BJ (cell line): ENCODE data around the gene SYNE3. TPM values are rescaled to one million over a fixed set of nuclear protein-coding genes. Genes with fewer than 3 reads are reported as not detected.

Source experiments
- CTCF ChIA-PET: fragments of 350-600 bp; formaldehyde crosslinking; extraction: SDS; loops from one replicate; lab custom pipeline; 2021; ENCODE audit warnings: antibody characterized with exemption, inconsistent platforms; lab: Yijun Ruan, JAX
- POLR2A ChIA-PET: fragments of 300-600 bp; sonication (Branson Sonifier 250); formaldehyde crosslinking; extraction: SDS; loops from one replicate; lab custom pipeline; 2021; ENCODE audit warnings: antibody characterized with exemption; lab: Charles Lee
- DNase-seq: peaks from one replicate; pipeline ENCODE4 v3.0.0-alpha.2; 2011; ENCODE audit warnings: low read depth
- H3K27me3 ChIP-seq: 2 replicates; pipeline ENCODE4 v1.6.0; 2011; ENCODE audit warnings: low read length; ENCODE audit not compliant: control insufficient read depth, insufficient read depth
- H3K36me3 ChIP-seq: 2 replicates; pipeline ENCODE4 v1.5.1; 2011; ENCODE audit warnings: low read length; ENCODE audit not compliant: control insufficient read depth, insufficient read depth
- H3K4me3 ChIP-seq: 2 replicates; pipeline ENCODE4 v1.5.1; 2011; ENCODE audit warnings: low read depth, mild to moderate bottlenecking, control low read depth, low read length
- polyA plus RNA-seq: library from polyadenylated mRNA; depleted of rRNA; stranded (reverse); fragments of >200 nt; gene quantifications from 2 replicates; pipeline ENCODE4 v1.2.3, GENCODE V29; 2011
- TF ChIP-seq, protein P1 (sequence below): IDR thresholded peaks from 2 replicates; pipeline ENCODE4 v1.5.1; 2011; ENCODE audit warnings: low read depth, mild to moderate bottlenecking, control low read depth, inconsistent platforms, low read length, moderate library complexity; ENCODE audit not compliant: insufficient read depth

The SYNE3 gene
- polyA plus RNA-seq, 1 experiment, result 3.5 TPM

DNA sequence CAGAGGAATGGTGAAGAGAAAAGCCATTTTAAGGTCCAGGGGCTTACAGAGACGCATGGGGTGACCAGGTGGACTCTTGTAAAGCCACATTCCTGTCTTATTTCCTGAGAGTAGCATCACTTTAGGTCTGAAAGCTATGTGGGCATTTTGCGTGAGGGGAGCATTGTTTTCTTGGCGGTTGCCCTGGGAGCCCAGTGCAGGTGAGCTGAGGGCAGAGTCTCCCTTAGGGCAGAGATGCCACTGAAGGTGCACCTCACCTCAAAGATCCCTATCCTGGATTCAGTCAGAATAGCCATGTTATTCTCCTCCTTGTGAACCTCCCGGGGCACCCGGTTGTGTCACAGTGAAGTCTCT, 30.8 kb upstream of the SYNE3 start:
- TF ChIP-seq, protein P1, sequence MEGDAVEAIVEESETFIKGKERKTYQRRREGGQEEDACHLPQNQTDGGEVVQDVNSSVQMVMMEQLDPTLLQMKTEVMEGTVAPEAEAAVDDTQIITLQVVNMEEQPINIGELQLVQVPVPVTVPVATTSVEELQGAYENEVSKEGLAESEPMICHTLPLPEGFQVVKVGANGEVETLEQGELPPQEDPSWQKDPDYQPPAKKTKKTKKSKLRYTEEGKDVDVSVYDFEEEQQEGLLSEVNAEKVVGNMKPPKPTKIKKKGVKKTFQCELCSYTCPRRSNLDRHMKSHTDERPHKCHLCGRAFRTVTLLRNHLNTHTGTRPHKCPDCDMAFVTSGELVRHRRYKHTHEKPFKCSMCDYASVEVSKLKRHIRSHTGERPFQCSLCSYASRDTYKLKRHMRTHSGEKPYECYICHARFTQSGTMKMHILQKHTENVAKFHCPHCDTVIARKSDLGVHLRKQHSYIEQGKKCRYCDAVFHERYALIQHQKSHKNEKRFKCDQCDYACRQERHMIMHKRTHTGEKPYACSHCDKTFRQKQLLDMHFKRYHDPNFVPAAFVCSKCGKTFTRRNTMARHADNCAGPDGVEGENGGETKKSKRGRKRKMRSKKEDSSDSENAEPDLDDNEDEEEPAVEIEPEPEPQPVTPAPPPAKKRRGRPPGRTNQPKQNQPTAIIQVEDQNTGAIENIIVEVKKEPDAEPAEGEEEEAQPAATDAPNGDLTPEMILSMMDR, result no peak
- no peaks in the 10 kb centered on the region for H3K27me3 ChIP-seq
- ChIA-PET CTCF (interaction anchor here (0.8 to 2.1 kb wide), 4 partner anchors 10 to 57 kb away, joined by 3 to 19 read pairs (median 4); no protein-coding TSS in a partner anchor), POLR2A (no interaction called here)
- no peak overlapping the region for H3K4me3 ChIP-seq
- no peak for DNase-seq
- H3K36me3 ChIP-seq, result no peaks in the 10 kb centered on the region; the same call in none of the 2 replicates

GRCh38 chr14:95545515-95546168, 29.2 kb upstream of the SYNE3 start:
- no peaks in the 10 kb centered on the region for H3K27me3 ChIP-seq
- H3K4me3 ChIP-seq, result no peak overlapping the region
- ChIA-PET CTCF (interaction anchor here (1.5 to 2.3 kb wide), 3 partner anchors 14 to 103 kb away, joined by 5 to 19 read pairs (median 9); no protein-coding TSS in a partner anchor), POLR2A (no interaction called here)
- TF ChIP-seq, protein P1, result no peak
- H3K36me3 ChIP-seq, result no peaks in the 10 kb centered on the region; the same call in none of the 2 replicates
- DNase-seq, result peak; percentile 61

GRCh38 chr14:95544588-95544987, 28.1 kb upstream of the SYNE3 start:
- TF ChIP-seq, protein P1, result no peak
- ChIA-PET CTCF (interaction anchor here (1.5 to 2.3 kb wide), 3 partner anchors 17 to 118 kb away, joined by 3 to 9 read pairs (median 5); no protein-coding TSS in a partner anchor), POLR2A (no interaction called here)
- Histone ChIP-seq H3K27me3 (no peaks in the 10 kb centered on the region), H3K36me3 (no peaks in the 10 kb centered on the region; the same call in none of the 2 replicates), H3K4me3 (no peak overlapping the region)
- DNase-seq, result no peak

DNA sequence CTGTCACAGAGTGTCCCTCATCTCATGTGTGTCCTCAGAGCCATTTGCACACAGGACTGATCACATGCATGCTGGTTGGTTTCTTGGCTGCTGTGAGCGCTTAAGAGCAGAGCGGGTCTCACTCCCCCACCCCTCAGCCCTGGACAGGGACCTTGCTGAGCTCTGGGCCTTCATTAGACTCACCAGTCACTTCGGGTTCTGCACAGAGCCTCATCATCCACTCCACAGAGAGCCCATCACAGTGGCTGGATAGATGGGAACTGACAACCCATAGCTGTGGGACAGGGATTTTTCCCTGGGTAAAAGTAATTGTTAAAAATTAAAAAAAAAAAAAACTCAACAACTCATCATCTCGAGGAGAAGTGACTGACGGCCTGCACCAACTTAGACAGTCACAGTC, 26.6 kb upstream of the SYNE3 start:
- H3K4me3 ChIP-seq, result no peak overlapping the region
- ChIA-PET CTCF (interaction anchor here (1.8 kb wide), 1 partner anchor 116 kb away, joined by 3 read pairs; no protein-coding TSS in a partner anchor), POLR2A (no interaction called here)
- no peak for DNase-seq
- no peaks in the 10 kb centered on the region for H3K27me3 ChIP-seq
- H3K36me3 ChIP-seq, result no peaks in the 10 kb centered on the region; the same call in none of the 2 replicates
- TF ChIP-seq, protein P1, result no peak
